Parathyroid adenoma (tissue), 2 donors: Measurements from ENCODE around the gene LEMD2.
"Not testable (repeated sequence)": the region's sequence is repeated elsewhere in the genome, so short reads cannot be mapped to it uniquely, and the experiment has no call there.

ENCODE experiments used
- H2AFZ ChIP-seq: fragments of 300-600 bp; sonication (generic); one replicate; pipeline ENCODE4 v1.7.0; 2017; ENCODE audit warnings: antibody characterized with exemption, mild to moderate bottlenecking
- H3K27ac ChIP-seq: fragments of 300-600 bp; sonication (generic); one replicate; pipeline ENCODE4 v1.7.0; 2017
- H3K27me3 ChIP-seq: fragments of 300-600 bp; sonication (generic); one replicate; pipeline ENCODE4 v1.7.0; 2017; ENCODE audit warnings: low read length; ENCODE audit not compliant: control insufficient read depth, insufficient read depth
- H3K36me3 ChIP-seq: fragments of 300-600 bp; sonication (generic); one replicate; pipeline ENCODE4 v1.7.0; 2017; ENCODE audit warnings: low read length; ENCODE audit not compliant: control insufficient read depth, insufficient read depth
- H3K4me1 ChIP-seq: fragments of 300-600 bp; sonication (generic); one replicate; pipeline ENCODE4 v1.7.0; 2017; ENCODE audit warnings: control low read depth
- H3K4me2 ChIP-seq: fragments of 300-600 bp; sonication (generic); one replicate; pipeline ENCODE4 v1.7.0; 2017; ENCODE audit warnings: low read length
- H3K4me3 ChIP-seq: fragments of 300-600 bp; sonication (generic); one replicate; pipeline ENCODE4 v1.7.0; 2017; ENCODE audit warnings: low read depth, low read length
- H3K79me2 ChIP-seq: fragments of 300-600 bp; sonication (generic); one replicate; pipeline ENCODE4 v1.7.0; 2017; ENCODE audit warnings: control low read depth
- H3K9ac ChIP-seq: fragments of 300-600 bp; sonication (generic); one replicate; pipeline ENCODE4 v1.7.0; 2017; ENCODE audit warnings: mild to moderate bottlenecking
- H3K9me3 ChIP-seq: fragments of 300-600 bp; sonication (generic); one replicate; pipeline ENCODE4 v1.7.0; 2017; ENCODE audit warnings: low read length; ENCODE audit not compliant: control insufficient read depth
- TF ChIP-seq, protein P1 (sequence below): fragments of 300-600 bp; sonication (generic); IDR thresholded peaks from one replicate; pipeline ENCODE4 v1.7.0; 2017; ENCODE audit warnings: antibody characterized with exemption, mild to moderate bottlenecking
- donor health status: primary hyperparathyroidism.

Gene LEMD2

DNA sequence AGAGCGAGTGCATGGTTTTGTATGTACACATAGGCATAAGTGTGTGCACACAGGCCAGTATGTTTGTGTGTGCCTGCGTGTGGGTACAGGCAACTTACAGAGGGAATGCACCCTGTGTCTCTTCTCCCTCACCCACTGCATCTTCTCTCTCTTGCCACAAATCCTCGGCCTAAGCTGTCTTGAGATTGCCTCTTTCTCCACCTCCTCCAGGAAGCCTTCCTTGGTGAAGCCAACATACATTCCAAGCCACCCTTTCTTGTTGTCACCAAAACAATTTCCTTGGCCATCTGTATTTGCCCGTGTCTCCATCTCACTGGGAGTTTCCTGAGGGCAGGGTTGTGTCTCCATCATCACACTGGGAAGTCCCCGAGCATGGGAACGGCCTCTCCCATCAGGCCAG is 44.7 kb upstream of the LEMD2 start:
- Histone ChIP-seq H3K4me2 (no peak overlapping the region), H3K9me3 (no peaks in the 10 kb centered on the region), H3K79me2 (no peaks in the 10 kb centered on the region), H3K36me3 (no peaks in the 10 kb centered on the region), H3K4me3 (no peak overlapping the region), H3K9ac (no peak overlapping the region), H3K27ac (no peak overlapping the region), H3K4me1 (no peaks in the 10 kb centered on the region), H3K27me3 (no peaks in the 10 kb centered on the region), H2AFZ (no peak overlapping the region)
- TF ChIP-seq, protein P1, sequence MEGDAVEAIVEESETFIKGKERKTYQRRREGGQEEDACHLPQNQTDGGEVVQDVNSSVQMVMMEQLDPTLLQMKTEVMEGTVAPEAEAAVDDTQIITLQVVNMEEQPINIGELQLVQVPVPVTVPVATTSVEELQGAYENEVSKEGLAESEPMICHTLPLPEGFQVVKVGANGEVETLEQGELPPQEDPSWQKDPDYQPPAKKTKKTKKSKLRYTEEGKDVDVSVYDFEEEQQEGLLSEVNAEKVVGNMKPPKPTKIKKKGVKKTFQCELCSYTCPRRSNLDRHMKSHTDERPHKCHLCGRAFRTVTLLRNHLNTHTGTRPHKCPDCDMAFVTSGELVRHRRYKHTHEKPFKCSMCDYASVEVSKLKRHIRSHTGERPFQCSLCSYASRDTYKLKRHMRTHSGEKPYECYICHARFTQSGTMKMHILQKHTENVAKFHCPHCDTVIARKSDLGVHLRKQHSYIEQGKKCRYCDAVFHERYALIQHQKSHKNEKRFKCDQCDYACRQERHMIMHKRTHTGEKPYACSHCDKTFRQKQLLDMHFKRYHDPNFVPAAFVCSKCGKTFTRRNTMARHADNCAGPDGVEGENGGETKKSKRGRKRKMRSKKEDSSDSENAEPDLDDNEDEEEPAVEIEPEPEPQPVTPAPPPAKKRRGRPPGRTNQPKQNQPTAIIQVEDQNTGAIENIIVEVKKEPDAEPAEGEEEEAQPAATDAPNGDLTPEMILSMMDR: no peak

DNA sequence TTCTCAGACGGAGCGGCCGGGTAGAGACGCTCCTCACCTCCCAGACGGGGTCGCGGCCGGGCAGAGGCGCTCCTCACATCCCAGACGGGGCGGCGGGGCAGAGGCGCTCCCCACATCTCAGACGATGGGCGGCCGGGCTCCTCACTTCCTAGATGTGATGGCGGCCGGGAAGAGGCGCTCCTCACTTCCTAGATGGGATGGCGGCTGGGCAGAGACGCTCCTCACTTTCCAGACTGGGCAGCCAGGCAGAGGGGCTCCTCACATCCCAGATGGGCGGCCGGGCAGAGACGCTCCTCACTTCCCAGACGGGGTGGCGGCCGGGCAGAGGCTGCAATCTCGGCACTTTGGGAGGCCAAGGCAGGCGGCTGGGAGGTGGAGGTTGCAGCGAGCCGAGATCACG is 43.9 kb upstream of the LEMD2 start:
- H3K27me3 ChIP-seq, H3K79me2 ChIP-seq, H3K36me3 ChIP-seq, H3K27ac ChIP-seq, H3K4me3 ChIP-seq, H3K9ac ChIP-seq, H3K4me1 ChIP-seq, H3K4me2 ChIP-seq, H2AFZ ChIP-seq, H3K9me3 ChIP-seq: not testable (repeated sequence)

DNA sequence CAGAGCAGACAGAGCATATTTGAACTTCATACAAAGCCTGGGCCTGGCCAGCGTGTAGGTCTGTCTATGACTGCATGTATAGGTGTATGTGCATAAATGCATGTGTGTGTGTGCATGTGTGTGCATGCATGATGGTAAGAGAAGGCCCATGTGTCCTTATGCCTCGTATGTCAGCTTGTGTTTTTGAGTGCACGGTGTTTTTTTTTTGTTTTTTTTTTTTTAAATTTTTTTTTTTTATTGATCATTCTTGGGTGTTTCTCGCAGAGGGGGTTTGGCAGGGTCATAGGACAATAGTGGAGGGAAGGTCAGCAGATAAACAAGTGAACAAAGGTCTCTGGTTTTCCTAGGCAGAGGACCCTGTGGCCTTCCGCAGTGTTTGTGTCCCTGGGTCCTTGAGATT is 42.8 kb upstream of the LEMD2 start:
- not testable (repeated sequence) for H3K27me3 ChIP-seq, H3K27ac ChIP-seq, H3K36me3 ChIP-seq, H3K4me3 ChIP-seq, H3K4me2 ChIP-seq, H3K9me3 ChIP-seq, H3K4me1 ChIP-seq, H2AFZ ChIP-seq, H3K79me2 ChIP-seq, H3K9ac ChIP-seq

DNA sequence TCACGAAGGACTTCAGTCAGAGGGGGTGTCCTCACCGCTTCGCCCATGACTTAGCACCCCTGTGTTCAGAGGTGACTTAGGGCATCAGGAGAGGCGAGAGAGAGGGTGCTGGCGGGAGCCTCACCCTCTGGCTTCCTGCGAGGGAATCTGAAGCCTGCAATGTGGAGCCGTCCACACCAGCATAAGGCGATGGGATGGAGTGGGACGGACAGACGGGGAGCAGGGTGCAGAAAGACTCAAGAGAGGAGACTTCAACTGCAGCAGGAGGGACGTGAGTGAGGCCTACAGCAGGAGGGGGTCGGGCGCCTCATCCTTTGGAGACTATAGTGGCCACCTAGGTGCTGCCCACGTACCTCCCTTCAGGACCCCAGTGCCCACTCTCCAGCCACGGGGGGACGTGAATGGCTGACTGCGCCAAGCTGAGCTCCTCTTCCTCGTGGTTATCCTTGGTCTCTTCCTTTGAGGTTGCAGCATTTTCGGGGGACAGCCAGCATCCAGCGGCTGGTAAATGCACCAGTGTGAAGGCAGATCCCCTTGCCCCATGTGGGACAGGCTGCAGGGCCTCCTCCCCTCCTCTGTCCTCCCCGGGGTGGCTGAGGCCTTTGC is 41.8 kb upstream of the LEMD2 start:
- Histone ChIP-seq H3K4me1 (no peaks in the 10 kb centered on the region), H2AFZ (no peak overlapping the region), H3K27me3 (no peaks in the 10 kb centered on the region), H3K27ac (no peak overlapping the region), H3K4me3 (no peak overlapping the region), H3K79me2 (no peaks in the 10 kb centered on the region), H3K4me2 (no peak overlapping the region), H3K9me3 (no peaks in the 10 kb centered on the region), H3K36me3 (no peaks in the 10 kb centered on the region), H3K9ac (no peak overlapping the region)
- TF ChIP-seq, protein P1: no peak

DNA sequence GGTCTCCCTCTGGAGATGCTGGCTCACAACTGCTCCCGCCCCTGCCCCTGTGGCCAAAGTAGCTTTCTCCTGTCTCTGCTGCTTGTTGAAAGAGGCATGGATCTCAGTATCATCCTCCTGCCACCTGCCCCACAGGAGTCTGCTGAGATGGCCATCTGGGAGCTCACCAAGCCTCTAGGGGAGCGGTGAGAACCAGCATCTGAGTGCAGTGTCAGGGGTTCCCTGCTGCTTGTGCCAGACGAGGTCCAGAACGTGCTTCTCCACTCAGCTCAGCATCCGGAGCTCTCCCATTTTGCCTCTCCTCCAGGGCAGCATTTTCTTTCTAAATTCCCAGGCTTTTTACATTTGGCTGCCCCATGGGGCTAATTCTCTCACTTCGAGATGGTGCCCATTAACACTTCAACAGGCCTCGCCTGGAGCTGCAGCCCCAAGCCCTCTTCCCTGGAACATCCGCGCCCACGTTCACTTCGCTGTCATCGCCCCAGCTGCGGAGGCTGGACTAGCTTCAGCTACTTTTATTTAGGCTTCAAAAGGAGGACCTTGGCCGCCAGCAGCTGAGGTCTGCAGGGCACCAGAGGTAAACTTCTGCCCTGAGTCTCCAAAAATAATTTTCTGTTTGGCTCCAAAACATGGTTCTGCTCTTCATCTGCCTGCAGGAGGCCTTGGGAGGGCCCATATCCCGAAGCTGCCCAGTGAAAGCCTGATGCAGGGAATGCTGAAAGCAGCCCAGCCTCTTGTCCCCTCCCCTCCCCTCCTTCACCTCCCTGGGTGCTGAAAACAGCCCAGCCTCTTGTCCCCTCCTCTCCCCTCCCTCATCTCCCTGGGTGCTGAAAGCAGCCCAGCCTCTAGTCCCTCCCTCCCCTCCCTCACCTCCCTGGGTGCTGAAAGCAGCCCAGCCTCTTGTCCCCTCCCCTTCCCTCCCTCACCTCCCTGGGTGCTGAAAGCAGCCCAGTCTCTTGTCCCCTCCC is 40.1 kb upstream of the LEMD2 start:
- TF ChIP-seq, protein P1: no peak
- Histone ChIP-seq H3K79me2 (no peaks in the 10 kb centered on the region), H2AFZ (no peak overlapping the region), H3K36me3 (no peaks in the 10 kb centered on the region), H3K9ac (no peak overlapping the region), H3K27ac (no peak overlapping the region), H3K4me3 (no peak overlapping the region), H3K27me3 (no peaks in the 10 kb centered on the region), H3K4me2 (no peak overlapping the region), H3K9me3 (no peaks in the 10 kb centered on the region), H3K4me1 (no peaks in the 10 kb centered on the region)
